NB4 (cell line): ENCODE results near the gene POU2F2.

Experiments used
- MYC ChIP-seq: IDR thresholded peaks from 2 replicates; pipeline ENCODE4 v1.6.1; 2011; ENCODE audit warnings: low read depth, low read length
- POLR2A ChIP-seq: IDR thresholded peaks from 2 replicates; pipeline ENCODE4 v1.6.1; 2011; ENCODE audit warnings: mild to moderate bottlenecking; ENCODE audit not compliant: insufficient read length; ENCODE audit errors: extremely low read depth
- TF ChIP-seq, protein P1 (sequence below): IDR thresholded peaks from one replicate; pipeline ENCODE4 v1.5.1; 2012; ENCODE audit warnings: low read depth, low read length
- TF ChIP-seq, protein P2 (sequence below): IDR thresholded peaks from 2 replicates; pipeline ENCODE4 v1.6.1; 2011; ENCODE audit warnings: low read depth, low read length

DNA sequence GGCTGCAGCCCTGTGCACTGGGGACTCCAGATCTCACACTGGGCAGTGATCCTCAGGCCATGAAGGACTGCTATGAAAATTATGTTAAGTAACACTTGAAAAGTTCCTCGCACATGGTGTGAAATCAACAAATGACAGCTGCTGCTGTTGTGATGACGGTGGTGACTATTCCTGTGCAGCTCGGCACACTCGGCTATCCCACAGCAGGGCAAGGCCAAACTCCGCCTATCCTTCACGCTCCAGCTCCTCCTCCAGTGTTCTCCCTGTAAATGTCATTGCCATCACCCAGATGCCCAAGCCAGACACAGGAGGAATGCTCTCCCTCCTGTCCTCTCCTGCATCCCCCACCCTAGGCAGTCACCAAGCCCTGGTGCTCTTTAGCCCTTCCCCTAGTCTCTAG is 93.6 kb downstream of the POU2F2 start:
- TF ChIP-seq, protein P1, sequence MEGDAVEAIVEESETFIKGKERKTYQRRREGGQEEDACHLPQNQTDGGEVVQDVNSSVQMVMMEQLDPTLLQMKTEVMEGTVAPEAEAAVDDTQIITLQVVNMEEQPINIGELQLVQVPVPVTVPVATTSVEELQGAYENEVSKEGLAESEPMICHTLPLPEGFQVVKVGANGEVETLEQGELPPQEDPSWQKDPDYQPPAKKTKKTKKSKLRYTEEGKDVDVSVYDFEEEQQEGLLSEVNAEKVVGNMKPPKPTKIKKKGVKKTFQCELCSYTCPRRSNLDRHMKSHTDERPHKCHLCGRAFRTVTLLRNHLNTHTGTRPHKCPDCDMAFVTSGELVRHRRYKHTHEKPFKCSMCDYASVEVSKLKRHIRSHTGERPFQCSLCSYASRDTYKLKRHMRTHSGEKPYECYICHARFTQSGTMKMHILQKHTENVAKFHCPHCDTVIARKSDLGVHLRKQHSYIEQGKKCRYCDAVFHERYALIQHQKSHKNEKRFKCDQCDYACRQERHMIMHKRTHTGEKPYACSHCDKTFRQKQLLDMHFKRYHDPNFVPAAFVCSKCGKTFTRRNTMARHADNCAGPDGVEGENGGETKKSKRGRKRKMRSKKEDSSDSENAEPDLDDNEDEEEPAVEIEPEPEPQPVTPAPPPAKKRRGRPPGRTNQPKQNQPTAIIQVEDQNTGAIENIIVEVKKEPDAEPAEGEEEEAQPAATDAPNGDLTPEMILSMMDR: no peak
- TF ChIP-seq POLR2A (no peak), MYC (no peak)
- TF ChIP-seq, protein P2, sequence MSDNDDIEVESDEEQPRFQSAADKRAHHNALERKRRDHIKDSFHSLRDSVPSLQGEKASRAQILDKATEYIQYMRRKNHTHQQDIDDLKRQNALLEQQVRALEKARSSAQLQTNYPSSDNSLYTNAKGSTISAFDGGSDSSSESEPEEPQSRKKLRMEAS: no peak
